Endothelial cell (in vitro differentiated cells): Measurements from ENCODE around the gene SECTM1. TPM values are rescaled to one million over a fixed set of nuclear protein-coding genes. Genes with fewer than 3 reads are reported as not detected.
"Not testable (repeated sequence)": the region's sequence is repeated elsewhere in the genome, so short reads cannot be mapped to it uniquely, and the experiment has no call there.

Experiments
- DNase-seq: peaks from one replicate; pipeline ENCODE4 v3.0.0; 2021; ENCODE audit warnings: low spot score
- H3K27ac Mint-ChIP-seq: one replicate; pipeline ENCODE4 v1.8.0; 2021; ENCODE audit warnings: mixed read lengths, inconsistent platforms; ENCODE audit not compliant: unreplicated experiment
- H3K27me3 Mint-ChIP-seq: one replicate; pipeline ENCODE4 v1.8.0; 2021; ENCODE audit warnings: mild to moderate bottlenecking, moderate library complexity, mixed read lengths, inconsistent platforms; ENCODE audit not compliant: unreplicated experiment
- H3K36me3 Mint-ChIP-seq: one replicate; pipeline ENCODE4 v1.8.0; 2021; ENCODE audit warnings: mild to moderate bottlenecking, low read depth, mixed read lengths, inconsistent platforms; ENCODE audit not compliant: unreplicated experiment
- H3K4me1 Mint-ChIP-seq: one replicate; pipeline ENCODE4 v1.8.0; 2021; ENCODE audit warnings: mild to moderate bottlenecking, mixed read lengths, inconsistent platforms; ENCODE audit not compliant: unreplicated experiment
- H3K4me3 Mint-ChIP-seq: one replicate; pipeline ENCODE4 v1.8.0; 2021; ENCODE audit warnings: mild to moderate bottlenecking, mixed read lengths, inconsistent platforms; ENCODE audit not compliant: unreplicated experiment
- H3K9me3 Mint-ChIP-seq: one replicate; pipeline ENCODE4 v1.8.0; 2021; ENCODE audit warnings: mixed read lengths, inconsistent platforms; ENCODE audit not compliant: unreplicated experiment
- total RNA-seq: library from RNA; stranded (reverse); fragmentation: NEBNext Ultra II Directional; extraction: Animal tissue kit (Norgen Biotek cat#: 25700); gene quantifications from one replicate; pipeline ENCODE4 v1.2.1, GENCODE V29; 2021; ENCODE audit not compliant: unreplicated experiment
- TF ChIP-seq, protein P1 (sequence below): fragments of 200-600 bp; sonication (generic); IDR thresholded peaks from one replicate; pipeline ENCODE4 v1.5.0; 2021; ENCODE audit warnings: antibody characterized with exemption; ENCODE audit not compliant: unreplicated experiment

Gene SECTM1
- total RNA-seq, 1 donor from 2014 or later, result not detected

DNA sequence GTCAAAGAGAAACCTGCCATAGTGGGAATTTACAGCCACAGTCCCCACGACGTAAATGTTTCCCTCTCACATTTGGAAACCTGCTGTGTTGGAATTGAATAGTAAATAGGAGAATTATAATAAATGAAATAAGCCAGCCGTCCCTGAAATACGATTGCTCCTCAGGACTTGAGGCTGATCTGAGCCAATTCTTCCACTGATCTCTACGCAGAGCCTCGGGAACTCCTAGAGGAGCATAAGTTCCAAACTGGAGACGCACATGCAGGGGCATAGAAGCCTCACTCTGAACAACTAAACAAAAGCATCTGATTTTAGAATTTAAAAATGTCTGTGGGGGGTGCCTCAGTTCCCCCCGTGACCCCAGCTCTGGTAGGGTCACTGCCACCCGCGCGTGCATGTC is 15.3 kb upstream of the SECTM1 start:
- TF ChIP-seq, protein P1, sequence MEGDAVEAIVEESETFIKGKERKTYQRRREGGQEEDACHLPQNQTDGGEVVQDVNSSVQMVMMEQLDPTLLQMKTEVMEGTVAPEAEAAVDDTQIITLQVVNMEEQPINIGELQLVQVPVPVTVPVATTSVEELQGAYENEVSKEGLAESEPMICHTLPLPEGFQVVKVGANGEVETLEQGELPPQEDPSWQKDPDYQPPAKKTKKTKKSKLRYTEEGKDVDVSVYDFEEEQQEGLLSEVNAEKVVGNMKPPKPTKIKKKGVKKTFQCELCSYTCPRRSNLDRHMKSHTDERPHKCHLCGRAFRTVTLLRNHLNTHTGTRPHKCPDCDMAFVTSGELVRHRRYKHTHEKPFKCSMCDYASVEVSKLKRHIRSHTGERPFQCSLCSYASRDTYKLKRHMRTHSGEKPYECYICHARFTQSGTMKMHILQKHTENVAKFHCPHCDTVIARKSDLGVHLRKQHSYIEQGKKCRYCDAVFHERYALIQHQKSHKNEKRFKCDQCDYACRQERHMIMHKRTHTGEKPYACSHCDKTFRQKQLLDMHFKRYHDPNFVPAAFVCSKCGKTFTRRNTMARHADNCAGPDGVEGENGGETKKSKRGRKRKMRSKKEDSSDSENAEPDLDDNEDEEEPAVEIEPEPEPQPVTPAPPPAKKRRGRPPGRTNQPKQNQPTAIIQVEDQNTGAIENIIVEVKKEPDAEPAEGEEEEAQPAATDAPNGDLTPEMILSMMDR, result no peak
- no peak overlapping the region for H3K4me3 Mint-ChIP-seq
- H3K27ac Mint-ChIP-seq, result no peak overlapping the region
- no peaks in the 10 kb centered on the region for H3K36me3 Mint-ChIP-seq
- no peaks in the 10 kb centered on the region for H3K4me1 Mint-ChIP-seq
- no peaks in the 10 kb centered on the region for H3K9me3 Mint-ChIP-seq
- H3K27me3 Mint-ChIP-seq, result peaks cover 6% of the 10 kb centered on the region
- no peak for DNase-seq

DNA sequence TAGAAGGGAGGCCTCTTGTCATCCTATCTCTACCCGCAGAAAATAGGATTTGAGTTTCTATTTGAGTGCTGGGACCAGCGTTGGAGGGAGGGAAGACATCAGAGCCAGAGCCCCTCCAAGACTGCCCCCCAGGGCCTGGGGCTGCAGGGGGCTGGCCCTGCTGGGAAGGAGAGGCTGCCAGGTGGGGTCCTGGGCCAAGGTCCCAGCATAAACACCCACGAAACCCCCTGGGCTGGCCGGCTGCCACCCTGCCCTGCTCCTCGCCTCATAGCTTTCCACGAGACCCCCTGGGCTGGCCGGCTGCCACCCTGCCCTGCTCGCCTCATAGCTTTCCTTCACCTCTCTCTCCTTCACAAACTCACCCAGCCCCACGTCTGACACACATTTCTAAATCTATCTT is 14.9 kb upstream of the SECTM1 start:
- H3K36me3 Mint-ChIP-seq, result no peaks in the 10 kb centered on the region
- no peak for DNase-seq
- peaks cover 6% of the 10 kb centered on the region for H3K27me3 Mint-ChIP-seq
- H3K4me1 Mint-ChIP-seq, result no peaks in the 10 kb centered on the region
- no peak overlapping the region for H3K4me3 Mint-ChIP-seq
- TF ChIP-seq, protein P1, result no peak
- no peaks in the 10 kb centered on the region for H3K9me3 Mint-ChIP-seq
- no peak overlapping the region for H3K27ac Mint-ChIP-seq

DNA sequence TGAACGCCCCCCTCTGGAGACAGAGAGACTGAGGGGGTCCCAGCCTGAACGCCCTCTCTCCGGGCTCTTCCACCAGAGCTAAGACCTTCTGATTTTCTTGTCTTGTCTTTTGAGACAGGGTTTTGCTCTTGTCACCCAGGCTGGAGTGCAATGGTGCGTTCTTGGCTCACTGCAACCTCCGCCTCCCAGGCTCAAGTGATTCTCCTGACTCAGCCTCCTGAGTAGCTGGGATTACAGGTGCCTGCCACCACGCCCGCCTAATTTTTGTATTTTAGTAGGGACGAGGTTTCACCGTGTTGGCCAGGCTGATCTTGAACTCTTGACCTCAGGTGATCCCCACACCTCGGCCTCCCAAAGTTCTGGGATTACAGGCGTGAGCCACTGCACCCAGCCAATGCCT is 14.4 kb upstream of the SECTM1 start:
- H3K4me3 Mint-ChIP-seq, H3K9me3 Mint-ChIP-seq, H3K4me1 Mint-ChIP-seq, H3K36me3 Mint-ChIP-seq, H3K27me3 Mint-ChIP-seq, DNase-seq, H3K27ac Mint-ChIP-seq: not testable (repeated sequence)

DNA sequence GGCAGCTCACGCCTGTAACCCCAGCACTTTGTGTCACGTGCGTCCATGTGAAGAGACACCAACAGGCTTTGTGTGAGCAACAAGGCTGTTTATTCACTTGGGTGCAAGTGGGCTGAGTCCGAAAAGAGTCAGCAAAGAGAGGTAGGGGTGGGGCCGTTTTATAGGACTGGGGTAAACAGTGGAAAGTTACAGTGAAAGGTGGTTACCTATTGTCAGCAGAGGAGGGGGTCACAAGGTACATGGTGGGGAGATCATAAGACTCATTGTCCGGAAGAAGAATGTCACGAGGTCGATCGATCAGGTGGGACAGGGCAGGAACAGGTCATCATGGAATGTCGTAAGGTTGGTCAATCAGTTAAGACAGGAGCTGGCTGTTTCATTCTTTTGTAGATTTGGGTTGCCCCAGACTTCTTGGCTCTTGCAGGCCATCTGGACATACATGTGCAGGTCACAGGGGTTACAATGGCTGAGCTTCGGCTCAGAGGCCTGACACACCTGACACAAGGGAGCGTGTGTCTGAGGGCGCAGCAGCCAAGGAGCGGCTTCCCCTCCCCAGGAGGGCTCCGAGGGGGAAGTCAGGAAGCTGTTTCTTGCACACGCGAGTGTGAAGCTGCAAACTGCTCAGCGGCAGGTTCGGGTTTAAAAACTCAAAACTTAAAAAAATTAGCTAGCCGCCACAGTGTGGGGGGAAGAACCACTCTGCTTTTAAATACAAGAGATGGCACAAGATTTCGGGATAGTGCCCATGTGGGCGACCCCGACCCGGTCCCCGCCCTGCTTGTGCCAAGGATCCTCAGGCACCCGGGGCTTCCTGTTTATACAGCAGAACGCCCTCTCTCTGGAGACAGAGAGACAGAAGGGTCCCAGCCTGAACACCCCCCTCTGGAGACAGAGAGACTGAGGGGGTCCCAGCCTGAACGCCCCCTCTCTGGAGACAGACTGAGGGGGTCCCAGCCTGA is 13.1 kb upstream of the SECTM1 start:
- DNase-seq, result no peak
- H3K4me1 Mint-ChIP-seq, result no peaks in the 10 kb centered on the region
- peaks cover 6% of the 10 kb centered on the region for H3K27me3 Mint-ChIP-seq
- H3K4me3 Mint-ChIP-seq, result peak overlapping the region; percentile 2
- no peaks in the 10 kb centered on the region for H3K36me3 Mint-ChIP-seq
- no peaks in the 10 kb centered on the region for H3K9me3 Mint-ChIP-seq
- H3K27ac Mint-ChIP-seq, result peak overlapping the region; percentile 32
- TF ChIP-seq, protein P1, result no peak

DNA sequence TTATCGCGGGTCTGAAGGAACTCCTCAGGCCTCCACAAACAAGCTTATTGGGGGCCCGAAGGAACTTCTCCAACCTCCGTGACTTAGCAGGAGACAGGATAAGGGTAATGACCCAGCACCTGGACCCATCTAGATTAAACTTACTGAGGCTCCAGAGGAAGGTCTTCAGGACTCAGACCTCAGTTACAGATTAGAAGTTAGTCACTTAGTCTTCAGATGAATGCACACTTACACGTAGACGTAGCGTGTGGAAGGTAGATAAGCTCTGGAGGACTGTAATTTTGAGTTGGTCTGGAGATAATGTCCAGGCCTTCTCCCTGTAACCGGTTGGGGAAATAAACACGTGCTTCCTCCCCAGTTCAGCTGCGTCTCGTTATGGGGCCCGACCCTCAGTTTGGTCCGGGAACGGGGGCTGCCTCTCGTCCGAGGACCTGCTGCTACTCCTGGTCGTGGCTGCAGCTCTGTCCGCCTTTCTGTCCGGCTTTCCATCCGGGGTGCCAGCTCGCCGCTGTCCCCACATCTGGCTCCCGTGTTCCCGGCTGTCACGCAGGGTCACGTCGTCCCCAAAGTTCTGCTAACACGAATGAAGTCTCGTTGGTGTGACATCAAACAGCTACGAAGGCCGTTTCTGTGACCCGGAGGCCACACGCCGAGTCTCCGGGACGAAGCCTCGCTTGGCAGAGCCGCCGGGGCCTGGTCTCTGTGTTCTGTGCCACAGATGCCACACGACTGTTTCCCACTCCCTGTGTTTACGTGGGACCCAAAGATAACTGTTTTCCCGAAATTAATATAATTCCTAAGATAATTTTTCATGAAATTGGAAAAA is 11.8 kb upstream of the SECTM1 start:
- H3K36me3 Mint-ChIP-seq, result no peaks in the 10 kb centered on the region
- TF ChIP-seq, protein P1, result no peak
- DNase-seq, result no peak
- H3K27ac Mint-ChIP-seq, result no peak overlapping the region
- H3K4me3 Mint-ChIP-seq, result no peak overlapping the region
- H3K4me1 Mint-ChIP-seq, result no peaks in the 10 kb centered on the region
- no peaks in the 10 kb centered on the region for H3K9me3 Mint-ChIP-seq
- peaks cover 4% of the 10 kb centered on the region for H3K27me3 Mint-ChIP-seq
